ENCODE measurements around the gene CCL7.

Gene CCL7

DNA sequence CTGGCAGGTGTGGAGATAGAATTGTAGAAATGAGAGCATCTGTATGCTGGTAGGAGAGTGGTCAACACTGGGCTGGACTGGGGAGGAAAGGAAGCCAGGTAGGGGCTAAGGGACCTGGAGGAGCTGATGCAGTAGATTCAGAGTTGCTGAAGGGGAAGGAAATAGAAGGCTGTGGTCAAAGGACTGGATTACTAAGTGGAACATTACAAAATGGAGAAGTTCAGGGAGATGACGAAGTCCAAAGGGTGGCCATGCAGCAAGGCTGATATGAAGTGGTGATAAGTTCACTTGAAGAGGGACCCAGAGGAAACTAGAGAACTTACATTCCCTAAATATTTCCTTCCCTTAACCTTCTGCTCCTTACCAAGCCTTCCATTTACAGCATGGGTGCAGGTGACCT, 23.6 kb upstream of the CCL7 start:
- no peak for DNase-seq (ENCODE audit: low read depth)
- TF ChIP-seq, protein P1, sequence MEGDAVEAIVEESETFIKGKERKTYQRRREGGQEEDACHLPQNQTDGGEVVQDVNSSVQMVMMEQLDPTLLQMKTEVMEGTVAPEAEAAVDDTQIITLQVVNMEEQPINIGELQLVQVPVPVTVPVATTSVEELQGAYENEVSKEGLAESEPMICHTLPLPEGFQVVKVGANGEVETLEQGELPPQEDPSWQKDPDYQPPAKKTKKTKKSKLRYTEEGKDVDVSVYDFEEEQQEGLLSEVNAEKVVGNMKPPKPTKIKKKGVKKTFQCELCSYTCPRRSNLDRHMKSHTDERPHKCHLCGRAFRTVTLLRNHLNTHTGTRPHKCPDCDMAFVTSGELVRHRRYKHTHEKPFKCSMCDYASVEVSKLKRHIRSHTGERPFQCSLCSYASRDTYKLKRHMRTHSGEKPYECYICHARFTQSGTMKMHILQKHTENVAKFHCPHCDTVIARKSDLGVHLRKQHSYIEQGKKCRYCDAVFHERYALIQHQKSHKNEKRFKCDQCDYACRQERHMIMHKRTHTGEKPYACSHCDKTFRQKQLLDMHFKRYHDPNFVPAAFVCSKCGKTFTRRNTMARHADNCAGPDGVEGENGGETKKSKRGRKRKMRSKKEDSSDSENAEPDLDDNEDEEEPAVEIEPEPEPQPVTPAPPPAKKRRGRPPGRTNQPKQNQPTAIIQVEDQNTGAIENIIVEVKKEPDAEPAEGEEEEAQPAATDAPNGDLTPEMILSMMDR (conservative IDR thresholded peaks at IDR 0.05; ENCODE audit: low read depth, low read length), result no peak
- H3K4me3 ChIP-seq (ENCODE audit: low read length), result no peak overlapping the region

DNA sequence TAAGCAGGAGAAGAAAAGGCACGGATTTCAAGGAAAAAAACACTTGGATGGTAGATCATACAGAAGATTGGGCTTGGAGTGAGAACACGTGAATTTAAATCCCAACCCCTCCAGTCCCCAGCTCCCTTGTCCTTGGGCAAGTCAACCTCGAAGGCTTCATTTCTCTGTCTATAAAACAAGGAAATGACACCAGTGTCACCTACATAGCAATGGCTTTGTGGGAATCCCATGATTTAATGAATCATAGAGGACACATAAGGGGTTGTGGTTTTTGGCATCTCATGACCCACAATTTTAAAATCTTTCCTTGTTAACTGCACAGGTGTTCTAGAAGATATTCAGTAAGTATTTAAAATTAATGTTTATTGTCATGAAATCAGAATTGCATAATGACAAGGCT, 23.1 kb upstream of the CCL7 start:
- DNase-seq (ENCODE audit: low read depth), result no peak
- no peak overlapping the region for H3K4me3 ChIP-seq (ENCODE audit: low read length)
- TF ChIP-seq, protein P1 (conservative IDR thresholded peaks at IDR 0.05; ENCODE audit: low read depth, low read length), result no peak

DNA sequence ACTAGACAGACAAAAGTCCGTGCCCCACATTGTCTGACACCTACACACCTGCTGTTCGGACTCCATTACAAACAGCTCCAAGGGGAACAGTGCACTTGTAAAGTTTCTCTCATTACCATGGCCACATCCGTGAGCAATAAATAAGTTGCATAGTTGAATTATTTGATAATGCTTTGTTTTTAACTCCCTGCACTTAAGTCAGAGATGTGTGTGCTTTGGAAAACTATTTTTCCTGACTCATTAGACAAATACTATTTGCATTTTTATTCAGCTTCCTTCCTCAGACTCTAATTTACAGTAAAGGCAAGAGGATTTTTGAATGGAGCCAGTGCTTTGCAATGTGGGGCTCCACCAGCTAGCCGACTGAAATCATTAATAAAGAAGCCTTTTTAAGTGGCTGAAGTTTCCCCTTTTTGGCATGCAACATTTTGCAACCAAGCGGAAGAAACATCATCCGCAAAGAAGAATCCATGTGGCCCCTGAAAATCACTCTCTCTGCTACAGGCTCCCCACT, 21.5 kb upstream of the CCL7 start:
- TF ChIP-seq, protein P1 (conservative IDR thresholded peaks at IDR 0.05; ENCODE audit: low read depth, low read length), result no peak
- H3K4me3 ChIP-seq (ENCODE audit: low read length), result no peak overlapping the region
- peak; percentile 59 for DNase-seq (ENCODE audit: low read depth)

DNA sequence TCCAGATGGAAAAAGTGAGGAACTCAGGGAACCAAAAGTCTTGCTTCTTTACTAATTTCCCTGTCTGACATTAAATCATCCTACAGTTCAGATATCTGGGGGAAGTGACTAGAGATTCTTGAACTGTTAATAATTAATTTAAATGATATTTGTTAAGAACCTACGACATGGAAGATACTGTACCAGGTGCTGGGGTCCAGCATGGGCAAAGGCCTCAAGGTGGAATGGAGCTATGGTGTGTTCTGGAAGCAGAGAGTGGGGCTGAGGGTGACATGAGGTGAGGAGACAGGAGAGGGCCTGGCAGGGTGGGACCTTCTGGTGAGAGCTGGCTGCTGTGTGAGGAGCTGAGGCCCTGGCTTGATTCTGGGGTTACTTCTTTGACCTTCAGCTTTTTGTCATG, 21.0 kb upstream of the CCL7 start:
- TF ChIP-seq, protein P1 (conservative IDR thresholded peaks at IDR 0.05; ENCODE audit: low read depth, low read length), result no peak
- H3K4me3 ChIP-seq (ENCODE audit: low read length), result no peak overlapping the region
- DNase-seq (ENCODE audit: low read depth), result no peak

DNA sequence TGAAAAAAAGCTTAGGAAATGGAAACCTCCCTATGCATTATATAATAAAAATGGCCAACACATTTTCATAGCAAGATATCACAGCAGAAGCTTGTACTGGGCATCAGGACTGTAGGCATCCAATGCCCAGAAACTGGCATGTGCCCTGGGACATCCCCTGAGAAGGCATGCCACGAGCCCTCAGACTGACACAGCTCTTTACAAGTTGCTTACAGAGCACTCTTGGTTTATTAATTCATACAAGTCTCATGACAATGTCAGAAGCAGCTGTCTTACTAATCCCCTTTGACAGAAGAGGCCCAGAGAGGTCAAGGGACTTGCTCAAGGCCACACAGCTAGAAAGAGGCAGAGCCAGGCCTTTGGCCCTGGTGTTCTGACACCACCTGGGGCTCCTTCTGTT, 20.5 kb upstream of the CCL7 start:
- DNase-seq (ENCODE audit: low read depth), result no peak
- no peak overlapping the region for H3K4me3 ChIP-seq (ENCODE audit: low read length)
- TF ChIP-seq, protein P1 (conservative IDR thresholded peaks at IDR 0.05; ENCODE audit: low read depth, low read length), result no peak

DNA sequence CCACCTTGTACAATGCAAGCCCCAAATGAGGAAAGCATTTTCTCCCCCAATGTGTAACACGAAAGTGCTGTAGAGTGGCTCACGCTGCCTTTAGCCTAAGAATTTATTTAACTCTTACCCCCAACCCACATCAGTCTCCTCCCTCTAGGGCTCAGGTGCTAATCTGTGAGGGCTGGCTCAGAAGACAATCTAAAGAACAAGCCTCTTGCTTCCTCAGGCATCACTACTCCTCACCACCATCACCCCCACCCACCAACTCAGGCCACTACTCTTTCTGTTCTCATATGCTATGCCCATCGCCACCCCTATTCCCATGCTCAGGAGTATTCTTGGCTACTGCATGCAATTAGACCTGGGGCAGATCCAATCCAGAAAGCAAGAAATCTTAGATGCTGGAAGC, 18.8 kb upstream of the CCL7 start:
- TF ChIP-seq, protein P1 (conservative IDR thresholded peaks at IDR 0.05; ENCODE audit: low read depth, low read length), result no peak

DNA sequence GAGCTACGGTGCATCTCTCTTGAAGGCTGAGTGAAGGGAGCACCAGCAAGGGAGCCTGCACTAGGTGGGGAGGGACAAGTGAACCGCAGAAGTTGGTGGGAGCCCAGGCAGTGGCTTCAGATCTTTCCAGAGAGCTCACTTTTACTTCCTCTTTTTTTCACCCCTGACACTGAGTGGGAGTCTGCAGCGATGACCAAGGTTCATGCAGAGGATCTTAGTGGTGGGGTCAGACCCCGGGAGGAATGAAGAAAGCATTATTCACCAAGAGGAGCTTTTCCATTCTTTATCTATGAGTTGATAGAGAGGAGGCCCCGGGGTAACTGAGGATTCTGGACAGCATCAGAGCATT, 18.0 kb upstream of the CCL7 start:
- H3K4me3 ChIP-seq (ENCODE audit: low read length), result no peak overlapping the region
- TF ChIP-seq, protein P1 (conservative IDR thresholded peaks at IDR 0.05; ENCODE audit: low read depth, low read length), result no peak
- DNase-seq (ENCODE audit: low read depth), result no peak

More for the DNA sequence above, 18.8 kb upstream of the CCL7 start:
- no peak for DNase-seq (ENCODE audit: low read depth)
- H3K4me3 ChIP-seq (ENCODE audit: low read length), result no peak overlapping the region
